Naive thymus-derived CD8-positive, alpha-beta T cell (primary cell): ENCODE measurements around the gene MEPE. TPM values are rescaled to one million over a fixed set of nuclear protein-coding genes. Genes with fewer than 3 reads are reported as not detected.

Source experiments
- polyA plus RNA-seq, 3 donors: library from polyadenylated mRNA; unstranded; fragments of 300-500 nt; fragmentation: Illumina TruSeq; gene quantifications; one replicate each; pipeline ENCODE4 v1.2.3, GENCODE V29; 2021
- total RNA-seq, 8 experiments: library from RNA in 2 of 8; stranded (reverse) in 2 of 8; gene quantifications; one replicate each; pipeline ENCODE4 v1.2.3 and lab custom pipeline; 2021 to 2026

The MEPE gene
- total and polyA plus RNA-seq, 5 experiments from 2014 or later, result not detected

Other genes starting within 250 kb of the MEPE start
- not detected for gene DSPP, start 224.4 kb upstream of the MEPE start, total RNA-seq
- gene DSPP, start 224.4 kb upstream of the MEPE start, polyA plus RNA-seq, result not detected
- gene DMP1, start 182.7 kb upstream of the MEPE start, total RNA-seq, result not detected
- gene DMP1, start 182.7 kb upstream of the MEPE start, polyA plus RNA-seq, result not detected
- not detected for gene IBSP, start 33.4 kb upstream of the MEPE start, total RNA-seq
- gene IBSP, start 33.4 kb upstream of the MEPE start, polyA plus RNA-seq, result not detected
- gene SPP1, start 142.7 kb downstream of the MEPE start, total RNA-seq, result 1 to 10 TPM; 6.7 to 8.7 TPM
- not detected for gene SPP1, start 142.7 kb downstream of the MEPE start, polyA plus RNA-seq
- 1 to 10 TPM; 8.6 to 9.6 TPM for gene PKD2, start 174.7 kb downstream of the MEPE start, total RNA-seq
- 1 to 10 TPM; 1.4 to 5.8 (median 2.2) TPM for gene PKD2, start 174.7 kb downstream of the MEPE start, polyA plus RNA-seq